T-helper 1 cell treated with Interleukin-12 subunit alpha and Interleukin-12 subunit beta and Interleukin-4 antibody, amounts not matched to agents 30 μg/mL and 1 μg/mL, for 36 hours (primary cell): ENCODE measurements around the gene SIRPA.

Source experiments
- H3K27ac Mint-ChIP-seq: one replicate; pipeline ENCODE4 v1.8.0; 2021; ENCODE audit warnings: mild to moderate bottlenecking, mixed read lengths
- H3K27me3 Mint-ChIP-seq: one replicate; pipeline ENCODE4 v1.8.0; 2021; ENCODE audit warnings: low read depth, mixed read lengths
- H3K36me3 Mint-ChIP-seq: one replicate; pipeline ENCODE4 v1.8.0; 2021; ENCODE audit warnings: low read depth, mixed read lengths
- H3K4me1 Mint-ChIP-seq: one replicate; pipeline ENCODE4 v1.8.0; 2021; ENCODE audit warnings: low read depth, mixed read lengths
- H3K4me3 Mint-ChIP-seq: one replicate; pipeline ENCODE4 v1.8.0; 2021; ENCODE audit warnings: mild to moderate bottlenecking, moderate library complexity, mixed read lengths
- H3K9me3 Mint-ChIP-seq: one replicate; pipeline ENCODE4 v1.8.0; 2021; ENCODE audit warnings: mixed read lengths

The SIRPA gene

GRCh38 chr20:1934156-1934555 is 38.9 kb downstream of the SIRPA start:
- H3K4me1 Mint-ChIP-seq, result no peaks in the 10 kb centered on the region

GRCh38 chr20:1934721-1935573 is 39.7 kb downstream of the SIRPA start:
- Mint-ChIP-seq H3K27ac (no peak overlapping the region), H3K9me3 (no peaks in the 10 kb centered on the region), H3K27me3 (peaks cover 5% of the 10 kb centered on the region), H3K36me3 (no peaks in the 10 kb centered on the region), H3K4me1 (no peaks in the 10 kb centered on the region), H3K4me3 (no peak overlapping the region)

More at GRCh38 chr20:1934156-1934555, 38.9 kb downstream of the SIRPA start:
- Mint-ChIP-seq H3K9me3 (no peaks in the 10 kb centered on the region), H3K4me3 (no peak overlapping the region), H3K36me3 (no peaks in the 10 kb centered on the region), H3K27me3 (peaks cover 5% of the 10 kb centered on the region), H3K27ac (no peak overlapping the region)

GRCh38 chr20:1935696-1936366 is 40.6 kb downstream of the SIRPA start:
- Mint-ChIP-seq H3K9me3 (no peaks in the 10 kb centered on the region), H3K4me3 (no peak overlapping the region), H3K36me3 (no peaks in the 10 kb centered on the region), H3K4me1 (no peaks in the 10 kb centered on the region), H3K27me3 (peaks cover 5% of the 10 kb centered on the region), H3K27ac (no peak overlapping the region)

GRCh38 chr20:1937316-1937976 is 42.2 kb downstream of the SIRPA start:
- H3K36me3 Mint-ChIP-seq, result no peaks in the 10 kb centered on the region
- no peaks in the 10 kb centered on the region for H3K9me3 Mint-ChIP-seq
- H3K27ac Mint-ChIP-seq, result no peak overlapping the region
- H3K4me3 Mint-ChIP-seq, result no peak overlapping the region
- peaks cover 3% of the 10 kb centered on the region for H3K27me3 Mint-ChIP-seq
- H3K4me1 Mint-ChIP-seq, result no peaks in the 10 kb centered on the region

GRCh38 chr20:1938464-1939269 is 43.5 kb downstream of the SIRPA start:
- Mint-ChIP-seq H3K36me3 (no peaks in the 10 kb centered on the region), H3K4me1 (no peaks in the 10 kb centered on the region), H3K27ac (no peak overlapping the region)

GRCh38 chr20:1939270-1939595 is 44.0 kb downstream of the SIRPA start:
- H3K9me3 Mint-ChIP-seq, result no peaks in the 10 kb centered on the region
- no peaks in the 10 kb centered on the region for H3K36me3 Mint-ChIP-seq
- H3K4me1 Mint-ChIP-seq, result no peaks in the 10 kb centered on the region
- H3K27ac Mint-ChIP-seq, result no peak overlapping the region
- no peak overlapping the region for H3K4me3 Mint-ChIP-seq
- H3K27me3 Mint-ChIP-seq, result peaks cover 8% of the 10 kb centered on the region

More at GRCh38 chr20:1938464-1939269, 43.5 kb downstream of the SIRPA start:
- H3K9me3 Mint-ChIP-seq, result no peaks in the 10 kb centered on the region
- no peak overlapping the region for H3K4me3 Mint-ChIP-seq
- H3K27me3 Mint-ChIP-seq, result peaks cover 3% of the 10 kb centered on the region

- peaks cover 13% of the 10 kb centered on the region for H3K27me3 Mint-ChIP-seq
- no peaks in the 10 kb centered on the region for H3K36me3 Mint-ChIP-seq
- no peak overlapping the region for H3K4me3 Mint-ChIP-seq
- H3K27ac Mint-ChIP-seq, result no peak overlapping the region
- no peaks in the 10 kb centered on the region for H3K9me3 Mint-ChIP-seq
- no peaks in the 10 kb centered on the region for H3K4me1 Mint-ChIP-seq
Measured at GRCh38 chr20:1940581-1940980, 45.4 kb downstream of the SIRPA start.

- Mint-ChIP-seq H3K27ac (no peak overlapping the region), H3K9me3 (no peaks in the 10 kb centered on the region), H3K4me3 (no peak overlapping the region), H3K36me3 (no peaks in the 10 kb centered on the region), H3K4me1 (no peaks in the 10 kb centered on the region), H3K27me3 (peaks cover 16% of the 10 kb centered on the region)
Measured at GRCh38 chr20:1941226-1941625, 46.0 kb downstream of the SIRPA start.

- Mint-ChIP-seq H3K27me3 (peaks cover 22% of the 10 kb centered on the region), H3K9me3 (no peaks in the 10 kb centered on the region), H3K4me3 (no peak overlapping the region), H3K27ac (no peak overlapping the region), H3K36me3 (no peaks in the 10 kb centered on the region), H3K4me1 (peaks cover 1% of the 10 kb centered on the region)
Measured at GRCh38 chr20:1942061-1942460, 46.9 kb downstream of the SIRPA start.

GRCh38 chr20:1942486-1943274 is 47.5 kb downstream of the SIRPA start:
- Mint-ChIP-seq H3K27ac (no peak overlapping the region), H3K27me3 (peaks cover 24% of the 10 kb centered on the region), H3K4me1 (peaks cover 1% of the 10 kb centered on the region), H3K4me3 (no peak overlapping the region), H3K36me3 (no peaks in the 10 kb centered on the region), H3K9me3 (no peaks in the 10 kb centered on the region)

- H3K27ac Mint-ChIP-seq, result no peak overlapping the region
- peaks cover 30% of the 10 kb centered on the region for H3K27me3 Mint-ChIP-seq
- peaks cover 1% of the 10 kb centered on the region for H3K4me1 Mint-ChIP-seq
- H3K4me3 Mint-ChIP-seq, result no peak overlapping the region
- no peaks in the 10 kb centered on the region for H3K36me3 Mint-ChIP-seq
- no peaks in the 10 kb centered on the region for H3K9me3 Mint-ChIP-seq
Measured at GRCh38 chr20:1943275-1944002, 48.2 kb downstream of the SIRPA start.

- Mint-ChIP-seq H3K4me3 (no peak overlapping the region), H3K27ac (no peak overlapping the region), H3K9me3 (no peaks in the 10 kb centered on the region), H3K36me3 (no peaks in the 10 kb centered on the region), H3K4me1 (peaks cover 1% of the 10 kb centered on the region), H3K27me3 (peaks cover 36% of the 10 kb centered on the region)
Measured at GRCh38 chr20:1944345-1945091, 49.3 kb downstream of the SIRPA start.
